ENCODE measurements around the gene DOCK7. TPM values are rescaled to one million over a fixed set of nuclear protein-coding genes. Genes with fewer than 3 reads are reported as not detected.
"Not testable (repeated sequence)": the region's sequence is repeated elsewhere in the genome, so short reads cannot be mapped to it uniquely, and the experiment has no call there.

The DOCK7 gene
- polyA plus RNA-seq, 12 donors, result 11.8 to 47.5 (median 35.7) TPM; not detected in 1

GRCh38 chr1:62694479-62694878, 6.3 kb upstream of the DOCK7 start:
- DNase-seq, result not testable (repeated sequence)

GRCh38 chr1:62693123-62693522, 4.9 kb upstream of the DOCK7 start:
- no peak for DNase-seq

- no peak for DNase-seq
Measured at GRCh38 chr1:62691062-62691844, 3.1 kb upstream of the DOCK7 start.

GRCh38 chr1:62689524-62689923, 1.3 kb upstream of the DOCK7 start:
- DNase-seq, result no peak

GRCh38 chr1:62688687-62689085, 500 bp upstream of the DOCK7 start:
- no peak for DNase-seq

- peak; percentile 63 for DNase-seq
Measured at GRCh38 chr1:62687421-62687902, 724 bp downstream of the DOCK7 start.

- no peak for DNase-seq
Measured at GRCh38 chr1:62686822-62687221, 1.4 kb downstream of the DOCK7 start.

GRCh38 chr1:62685431-62685859, 2.7 kb downstream of the DOCK7 start:
- no peak for DNase-seq

GRCh38 chr1:62682531-62682930, 5.7 kb downstream of the DOCK7 start:
- no peak for DNase-seq

- not testable (repeated sequence) for DNase-seq
Measured at GRCh38 chr1:62680992-62681391, 7.2 kb downstream of the DOCK7 start.

GRCh38 chr1:62677822-62678221, 10.4 kb downstream of the DOCK7 start:
- not testable (repeated sequence) for DNase-seq

- no peak for DNase-seq
Measured at GRCh38 chr1:62676611-62677356, 11.4 kb downstream of the DOCK7 start.

- no peak for DNase-seq
Measured at GRCh38 chr1:62673629-62674028, 14.6 kb downstream of the DOCK7 start.

GRCh38 chr1:62672029-62672428, 16.2 kb downstream of the DOCK7 start:
- no peak for DNase-seq

GRCh38 chr1:62654744-62655143, 33.4 kb downstream of the DOCK7 start:
- peak; percentile 37 for DNase-seq

- DNase-seq, result no peak
Measured at GRCh38 chr1:62652387-62652786, 35.8 kb downstream of the DOCK7 start.

GRCh38 chr1:62643283-62643682, 44.9 kb downstream of the DOCK7 start:
- DNase-seq, result no peak

- no peak for DNase-seq
Measured at GRCh38 chr1:62637392-62638105, 50.6 kb downstream of the DOCK7 start.

- no peak for DNase-seq
Measured at GRCh38 chr1:62628506-62628905, 59.7 kb downstream of the DOCK7 start.

- DNase-seq, result no peak
Measured at GRCh38 chr1:62625415-62625814, 62.8 kb downstream of the DOCK7 start.

GRCh38 chr1:62621907-62622306, 66.3 kb downstream of the DOCK7 start:
- no peak for DNase-seq

- no peak for DNase-seq
Measured at GRCh38 chr1:62613890-62614289, 74.3 kb downstream of the DOCK7 start.
